HL-60 (cell line): Measurements from ENCODE around the gene CCDC6.

Source experiments
- CTCF ChIP-seq: IDR thresholded peaks from one replicate; pipeline ENCODE4 v1.5.1; 2011; ENCODE audit warnings: low read length, control low read depth, inconsistent platforms; ENCODE audit not compliant: insufficient read depth
- GABPA ChIP-seq: IDR thresholded peaks from 2 replicates; pipeline ENCODE4 v1.6.1; 2012; ENCODE audit warnings: low read depth
- POLR2AphosphoS5 ChIP-seq: IDR thresholded peaks from 2 replicates; pipeline ENCODE4 v1.6.1; 2012; ENCODE audit warnings: low read depth
- SPI1 ChIP-seq: IDR thresholded peaks from 2 replicates; pipeline ENCODE4 v1.6.1; 2012; ENCODE audit warnings: low read depth, mild to moderate bottlenecking, borderline replicate concordance
- TF ChIP-seq, protein P1 (sequence below): IDR thresholded peaks from 2 replicates; pipeline ENCODE4 v1.6.1; 2012; ENCODE audit warnings: low read depth; ENCODE audit not compliant: insufficient replicate concordance

- no peak for TF ChIP-seq CTCF
- TF ChIP-seq POLR2AphosphoS5, result no peak
- TF ChIP-seq, protein P1, sequence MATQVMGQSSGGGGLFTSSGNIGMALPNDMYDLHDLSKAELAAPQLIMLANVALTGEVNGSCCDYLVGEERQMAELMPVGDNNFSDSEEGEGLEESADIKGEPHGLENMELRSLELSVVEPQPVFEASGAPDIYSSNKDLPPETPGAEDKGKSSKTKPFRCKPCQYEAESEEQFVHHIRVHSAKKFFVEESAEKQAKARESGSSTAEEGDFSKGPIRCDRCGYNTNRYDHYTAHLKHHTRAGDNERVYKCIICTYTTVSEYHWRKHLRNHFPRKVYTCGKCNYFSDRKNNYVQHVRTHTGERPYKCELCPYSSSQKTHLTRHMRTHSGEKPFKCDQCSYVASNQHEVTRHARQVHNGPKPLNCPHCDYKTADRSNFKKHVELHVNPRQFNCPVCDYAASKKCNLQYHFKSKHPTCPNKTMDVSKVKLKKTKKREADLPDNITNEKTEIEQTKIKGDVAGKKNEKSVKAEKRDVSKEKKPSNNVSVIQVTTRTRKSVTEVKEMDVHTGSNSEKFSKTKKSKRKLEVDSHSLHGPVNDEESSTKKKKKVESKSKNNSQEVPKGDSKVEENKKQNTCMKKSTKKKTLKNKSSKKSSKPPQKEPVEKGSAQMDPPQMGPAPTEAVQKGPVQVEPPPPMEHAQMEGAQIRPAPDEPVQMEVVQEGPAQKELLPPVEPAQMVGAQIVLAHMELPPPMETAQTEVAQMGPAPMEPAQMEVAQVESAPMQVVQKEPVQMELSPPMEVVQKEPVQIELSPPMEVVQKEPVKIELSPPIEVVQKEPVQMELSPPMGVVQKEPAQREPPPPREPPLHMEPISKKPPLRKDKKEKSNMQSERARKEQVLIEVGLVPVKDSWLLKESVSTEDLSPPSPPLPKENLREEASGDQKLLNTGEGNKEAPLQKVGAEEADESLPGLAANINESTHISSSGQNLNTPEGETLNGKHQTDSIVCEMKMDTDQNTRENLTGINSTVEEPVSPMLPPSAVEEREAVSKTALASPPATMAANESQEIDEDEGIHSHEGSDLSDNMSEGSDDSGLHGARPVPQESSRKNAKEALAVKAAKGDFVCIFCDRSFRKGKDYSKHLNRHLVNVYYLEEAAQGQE, result no peak
- no peak for TF ChIP-seq GABPA
- no peak for TF ChIP-seq SPI1
These were observed 28.1 kb downstream of the CCDC6 start for GRCh38 chr10:59878289-59878688.
